HG02759 (cell line): ENCODE results near the gene TMED4.
"Not testable (repeated sequence)": the region's sequence is repeated elsewhere in the genome, so short reads cannot be mapped to it uniquely, and the experiment has no call there.

Experiments
- ATAC-seq: cut with Tn5 transposase; IDR thresholded peaks from one replicate; pipeline ENCODE4 v1.9.1; 2021; ENCODE audit warnings: mild to moderate bottlenecking, moderate library complexity; ENCODE audit not compliant: unreplicated experiment

Gene TMED4

GRCh38 chr7:44569959-44570358 is 12.1 kb downstream of the TMED4 start:
- no peak for ATAC-seq

- no peak for ATAC-seq
Observed at GRCh38 chr7:44568771-44569560, 13.1 kb downstream of the TMED4 start.

- no peak for ATAC-seq
Observed at GRCh38 chr7:44567884-44568283, 14.1 kb downstream of the TMED4 start.

GRCh38 chr7:44566680-44567079 is 15.4 kb downstream of the TMED4 start:
- no peak for ATAC-seq

- peak; percentile 26 for ATAC-seq
Observed at GRCh38 chr7:44565795-44566559, 16.1 kb downstream of the TMED4 start.

GRCh38 chr7:44565097-44565794 is 16.8 kb downstream of the TMED4 start:
- ATAC-seq = peak; percentile 81

- no peak for ATAC-seq
Observed at GRCh38 chr7:44564606-44565005, 17.4 kb downstream of the TMED4 start.

- no peak for ATAC-seq
Observed at GRCh38 chr7:44563171-44563679, 18.8 kb downstream of the TMED4 start.

- ATAC-seq = not testable (repeated sequence)
Observed at GRCh38 chr7:44562622-44562962, 19.4 kb downstream of the TMED4 start.

GRCh38 chr7:44561962-44562621 is 19.9 kb downstream of the TMED4 start:
- no peak for ATAC-seq

GRCh38 chr7:44561481-44561880 is 20.6 kb downstream of the TMED4 start:
- no peak for ATAC-seq

- no peak for ATAC-seq
Observed at GRCh38 chr7:44559485-44559884, 22.5 kb downstream of the TMED4 start.

GRCh38 chr7:44557485-44557884 is 24.5 kb downstream of the TMED4 start:
- no peak for ATAC-seq

- ATAC-seq = no peak
Observed at GRCh38 chr7:44555350-44555749, 26.7 kb downstream of the TMED4 start.

- ATAC-seq = not testable (repeated sequence)
Observed at GRCh38 chr7:44552473-44553005, 29.5 kb downstream of the TMED4 start.

GRCh38 chr7:44549457-44549856 is 32.6 kb downstream of the TMED4 start:
- no peak for ATAC-seq

- no peak for ATAC-seq
Observed at GRCh38 chr7:44548893-44549292, 33.1 kb downstream of the TMED4 start.

GRCh38 chr7:44547536-44548231 is 34.3 kb downstream of the TMED4 start:
- ATAC-seq = no peak

GRCh38 chr7:44541876-44542610 is 40.0 kb downstream of the TMED4 start:
- no peak for ATAC-seq
